Testis (tissue), 3 donors: ENCODE results near the gene GMDS. TPM values are rescaled to one million over a fixed set of nuclear protein-coding genes. Genes with fewer than 3 reads are reported as not detected.

Source experiments
- DNase-seq: peaks from one replicate; pipeline ENCODE4 v3.0.0-alpha.2; 2019
- H3K27ac ChIP-seq, 2 donors: fragments of 200-600 bp; sonication (generic); one replicate each; pipeline ENCODE4 v1.5.1; 2019
- H3K27me3 ChIP-seq: fragments of 200-600 bp; sonication (generic); one replicate; pipeline ENCODE4 v1.5.1; 2019
- H3K36me3 ChIP-seq: fragments of 200-600 bp; sonication (generic); one replicate; pipeline ENCODE4 v1.5.1; 2017; ENCODE audit warnings: low read depth; ENCODE audit errors: missing control alignments
- H3K4me1 ChIP-seq: fragments of 200-600 bp; sonication (generic); one replicate; pipeline ENCODE4 v1.5.1; 2019
- H3K4me3 ChIP-seq, 2 donors: fragments of 200-600 bp; sonication (generic); one replicate each; pipeline ENCODE4 v1.5.1; 2017 to 2019
- H3K9me3 ChIP-seq: fragments of 200-600 bp; sonication (generic); one replicate; pipeline ENCODE4 v1.5.1; 2017
- CTCF ChIP-seq, 3 experiments: fragments of 450-650 bp in 2 of 3; fragments of 200-600 bp in 1 of 3; sonication (generic) in 1 of 3; IDR thresholded peaks; one replicate each; pipeline ENCODE4 v1.5.1; 2016 to 2019; ENCODE audit warnings: antibody characterized with exemption in 3 of 3, mild to moderate bottlenecking in 2 of 3, moderate library complexity in 1 of 3
- POLR2A ChIP-seq: fragments of 450-650 bp; IDR thresholded peaks from one replicate; pipeline ENCODE4 v1.6.1; 2017; ENCODE audit warnings: antibody characterized with exemption, mild to moderate bottlenecking, moderate library complexity
- WGBS, 2 donors: methylation state at CpG; one replicate each; pipeline ENCODE4 v1.1.5; 2018; 5-methylcytosine and 5-hydroxymethylcytosine counted together
- intact Hi-C: fragments of 100-400 bp; cut with DNase I; formaldehyde crosslinking; loops from one replicate; pipeline ENCODE4 v1.15.1; 2023; ENCODE audit warnings: low total_unique reads
- polyA plus RNA-seq: library from polyadenylated mRNA; stranded (reverse); fragments of 350-450 nt; fragmentation: Illumina TruSeq; extraction: RNeasy Lipid Tissue Mini Kit (QIAGEN cat#74804); gene quantifications from one replicate; pipeline ENCODE4 v1.2.3, GENCODE V29; 2014; ENCODE audit warnings: low read depth, low replicate concordance; ENCODE audit not compliant: insufficient read depth
- total RNA-seq, 2 donors: library from RNA; depleted of rRNA; stranded (reverse); fragments of >200 nt; gene quantifications; one replicate each; pipeline ENCODE4 v1.2.3, GENCODE V29; 2016

GMDS gene
- total and polyA plus RNA-seq, 3 donors from 2014 or later, result 19.6 to 31.1 (median 22.2) TPM

- Histone ChIP-seq H3K36me3 (no peaks in the 10 kb centered on the region), H3K27me3 (no peaks in the 10 kb centered on the region), H3K4me3 (no peak overlapping the region), H3K4me1 (no peaks in the 10 kb centered on the region), H3K9me3 (no peaks in the 10 kb centered on the region), H3K27ac (no peak overlapping the region)
- DNase-seq, result no peak
- WGBS, 2 donors, result 70 to 81% methylated on average over 7 of the region's 7 CpGs
- intact Hi-C loops, result no loop called here
- TF ChIP-seq CTCF (IDR thresholded peaks at IDR 0.05), result no peak
- TF ChIP-seq POLR2A, result no peak
Observed at GRCh38 chr6:1865585-1865984, 379.8 kb downstream of the GMDS start.

DNA sequence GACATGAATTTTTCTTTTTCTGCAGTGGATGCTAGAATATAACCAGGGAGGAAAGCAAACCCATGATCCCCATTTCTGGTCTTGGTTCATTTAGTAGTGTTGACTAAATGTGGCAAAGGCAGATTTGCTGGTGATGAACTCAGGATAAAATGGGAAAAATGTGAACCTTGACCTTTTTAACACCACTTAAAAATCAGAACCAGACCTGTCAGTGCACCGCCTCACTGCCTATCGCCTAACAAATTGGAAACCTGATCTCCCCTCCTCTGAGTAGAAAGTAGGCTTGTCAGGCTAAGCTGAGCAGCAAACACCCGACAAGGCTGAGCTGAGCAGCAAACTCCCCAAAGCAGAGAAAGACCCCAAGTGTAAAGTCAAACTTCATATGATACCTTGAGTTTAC is 380.9 kb downstream of the GMDS start:
- 83 to 95% methylated on average over 3 of the region's 3 CpGs for WGBS, 2 donors

DNA sequence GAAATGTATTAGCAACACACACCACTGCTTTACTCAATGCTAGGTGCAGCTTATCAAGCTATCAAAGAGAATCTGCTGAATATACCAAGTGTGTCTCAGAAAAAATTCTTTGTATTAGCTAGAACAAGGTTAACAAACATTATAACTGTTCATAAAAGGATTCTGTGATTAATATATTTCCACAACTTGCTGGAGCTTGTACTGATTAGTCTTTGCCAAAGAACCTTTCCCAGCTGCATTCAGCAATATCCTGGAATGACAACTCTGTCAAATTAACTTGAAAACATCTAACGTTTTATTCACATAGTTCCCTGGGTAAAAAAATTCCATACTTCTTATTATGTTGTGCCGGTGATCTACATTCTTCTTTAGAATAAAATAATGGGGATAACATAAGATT is 383.0 kb downstream of the GMDS start:
- H3K36me3 ChIP-seq, result no peaks in the 10 kb centered on the region
- WGBS, 2 donors, result 74 to 80% methylated on average over 2 of the region's 2 CpGs
- no peak for DNase-seq
- no peak overlapping the region for H3K27ac ChIP-seq
- no peak overlapping the region for H3K4me3 ChIP-seq
- H3K27me3 ChIP-seq, result no peaks in the 10 kb centered on the region
- H3K4me1 ChIP-seq, result no peaks in the 10 kb centered on the region
- intact Hi-C loops, result no loop called here
- H3K9me3 ChIP-seq, result no peaks in the 10 kb centered on the region
- TF ChIP-seq CTCF (IDR thresholded peaks at IDR 0.05) (no peak), POLR2A (no peak)

More for the DNA sequence above, 380.9 kb downstream of the GMDS start:
- DNase-seq, result no peak
- no peak for TF ChIP-seq CTCF (IDR thresholded peaks at IDR 0.05)
- no peak for TF ChIP-seq POLR2A
- Histone ChIP-seq H3K9me3 (no peaks in the 10 kb centered on the region), H3K27me3 (no peaks in the 10 kb centered on the region), H3K27ac (no peak overlapping the region), H3K36me3 (no peaks in the 10 kb centered on the region), H3K4me1 (no peaks in the 10 kb centered on the region), H3K4me3 (no peak overlapping the region)
- intact Hi-C loops, result no loop called here

DNA sequence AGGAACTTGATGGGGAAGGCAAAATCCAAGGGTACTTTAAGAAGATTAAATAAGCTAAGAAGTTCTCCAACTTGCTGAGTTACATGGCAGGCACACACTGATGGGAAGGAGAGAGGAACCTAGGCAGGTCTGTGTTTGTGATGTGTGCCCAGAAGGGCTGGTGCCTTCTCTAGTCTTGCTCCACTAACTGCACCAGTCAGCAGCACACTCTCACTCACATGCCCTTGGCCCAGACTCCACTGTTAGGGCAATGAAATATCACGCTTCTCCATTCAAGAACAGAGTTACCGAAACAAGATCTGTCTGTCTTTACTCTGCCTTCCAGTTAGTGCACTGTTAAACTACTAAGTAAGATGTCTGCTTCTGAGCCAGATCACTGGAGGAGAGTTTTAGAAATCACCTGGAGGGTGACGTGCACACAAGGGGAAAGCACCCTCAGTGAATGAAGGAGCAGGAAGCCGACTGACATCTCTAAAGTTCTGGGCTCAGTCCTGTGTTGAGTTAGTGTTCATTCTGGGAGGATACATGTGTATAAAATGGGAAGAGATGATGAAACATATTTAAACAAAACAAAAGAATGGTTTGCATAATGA is 384.6 kb downstream of the GMDS start:
- Histone ChIP-seq H3K4me1 (no peaks in the 10 kb centered on the region), H3K27ac (no peak overlapping the region), H3K27me3 (no peaks in the 10 kb centered on the region), H3K36me3 (no peaks in the 10 kb centered on the region), H3K9me3 (no peaks in the 10 kb centered on the region), H3K4me3 (no peak overlapping the region)
- intact Hi-C loops, result no loop called here
- TF ChIP-seq CTCF (IDR thresholded peaks at IDR 0.05) (no peak), POLR2A (no peak)
- WGBS, 2 donors, result 96 to 98% methylated on average over 4 of the region's 4 CpGs
- no peak for DNase-seq

DNA sequence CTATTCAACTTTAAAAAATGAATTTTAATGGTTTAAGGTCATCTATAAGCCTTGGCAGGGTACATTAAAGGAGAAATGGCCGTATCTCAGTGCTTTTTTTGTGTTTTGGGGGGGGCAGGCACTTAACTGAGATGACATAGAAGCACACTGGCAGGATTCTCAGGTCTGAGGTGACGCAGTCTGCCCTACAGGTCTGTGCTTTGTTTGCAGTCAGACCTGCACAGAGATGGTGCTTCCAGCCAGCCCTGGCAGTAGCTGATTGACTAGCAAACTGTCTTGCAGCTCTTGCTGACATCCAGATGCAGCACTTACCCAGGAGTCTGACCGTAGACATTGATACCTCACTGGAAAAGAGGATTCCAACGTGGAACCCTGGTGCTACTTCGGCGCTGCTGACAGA is 386.5 kb downstream of the GMDS start:
- no peaks in the 10 kb centered on the region for H3K4me1 ChIP-seq
- no peaks in the 10 kb centered on the region for H3K9me3 ChIP-seq
- intact Hi-C loops, result no loop called here
- 93 to 94% methylated on average over 6 of the region's 6 CpGs for WGBS, 2 donors
- TF ChIP-seq CTCF (IDR thresholded peaks at IDR 0.05) (no peak), POLR2A (no peak)
- H3K36me3 ChIP-seq, result no peaks in the 10 kb centered on the region
- H3K4me3 ChIP-seq, result no peak overlapping the region
- H3K27ac ChIP-seq, result no peak overlapping the region
- no peak for DNase-seq
- no peaks in the 10 kb centered on the region for H3K27me3 ChIP-seq
